Measurements from ENCODE around the gene CLDN19. TPM values are rescaled to one million over a fixed set of nuclear protein-coding genes. Genes with fewer than 3 reads are reported as not detected.

The CLDN19 gene
- not detected for polyA plus RNA-seq (2012; ENCODE audit: insufficient read depth, insufficient read length, low read depth)

DNA sequence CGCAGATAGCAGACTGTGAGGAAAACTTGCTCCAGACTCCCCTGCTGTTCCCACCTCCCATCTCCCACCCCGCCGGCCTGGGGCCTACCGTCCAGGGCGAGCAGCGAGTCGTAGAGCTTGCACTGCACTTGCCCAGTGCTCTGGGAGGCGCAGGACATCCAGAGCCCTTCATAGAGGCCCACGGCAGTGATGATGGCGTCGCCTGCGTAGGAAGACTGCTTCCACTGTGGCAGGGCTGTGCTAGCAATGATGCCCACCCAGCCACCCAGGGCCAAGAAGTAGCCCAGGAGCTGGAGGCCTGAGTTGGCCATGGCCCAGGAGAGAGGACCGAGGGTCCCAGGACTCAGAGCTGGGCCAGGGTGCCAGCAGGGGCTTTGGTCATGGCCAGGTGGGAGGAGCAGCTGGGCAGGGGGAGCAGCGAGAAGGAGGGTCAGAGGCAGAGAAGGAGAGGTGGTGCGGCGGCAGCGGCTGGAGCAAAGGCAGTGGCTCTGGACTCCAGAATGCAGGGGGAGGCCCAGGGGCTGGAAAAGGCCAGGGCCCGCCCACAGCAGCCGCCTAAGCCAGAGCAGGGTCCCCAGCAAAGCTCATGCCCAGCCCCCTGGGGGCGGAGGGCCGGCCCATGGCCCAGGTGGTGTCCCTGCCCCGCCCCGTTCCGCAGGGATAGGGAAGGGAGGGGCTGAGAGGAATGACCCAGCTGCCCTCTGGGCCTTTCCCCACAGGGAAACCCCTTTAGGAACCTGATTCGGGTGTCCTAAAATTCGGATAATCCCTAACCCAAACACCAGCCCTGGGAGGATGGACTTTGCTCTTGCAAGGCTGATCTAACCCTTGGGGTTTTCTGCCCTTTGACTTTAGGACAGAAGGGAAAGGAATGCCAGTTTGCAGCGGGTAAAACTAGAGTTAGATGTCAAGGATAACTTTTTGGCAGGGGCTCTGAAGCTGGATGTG, at the start of gene CLDN19:
Gene CLDN19 (minus strand): TSS at position 484 of the 948 bp plus-strand sequence. CDS start 173 bp downstream, at position 311.
- Histone ChIP-seq H3K9me3 (no peaks in the 10 kb centered on the region), H3K4me3 (ENCODE audit: low read depth, low read length) (no peak within 1 kb of the TSS), H3K27me3 (no peaks in the 10 kb centered on the region), H3K4me1 (no peaks in the 10 kb centered on the region), H3K36me3 (no peaks in the 10 kb centered on the region)
- TF ChIP-seq CTCF (IDR thresholded peaks at IDR 0.05; ENCODE audit: low read depth, low read length) = no peak
- DNase-seq = no peak

DNA sequence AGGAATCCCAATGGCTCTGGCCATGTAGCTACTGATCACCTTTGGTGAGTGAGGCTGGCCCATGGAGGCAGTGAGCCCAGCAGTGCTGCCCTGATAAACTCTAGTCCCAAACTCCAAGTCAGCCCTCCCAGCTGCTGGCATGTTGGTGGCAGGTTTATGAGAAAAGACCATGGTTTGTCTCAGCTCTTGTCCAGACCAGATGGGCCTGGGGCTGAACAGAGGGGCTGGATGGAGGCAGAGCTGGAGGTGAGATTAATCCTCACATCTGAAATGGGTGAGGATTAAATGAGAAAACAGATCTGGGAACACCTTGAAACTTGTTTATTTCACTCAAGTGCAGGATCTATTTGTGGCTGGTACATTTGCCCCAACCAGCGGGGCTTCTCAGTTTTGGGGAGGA, 48.0 kb upstream of the CLDN19 start:
- Histone ChIP-seq H3K4me1 (no peaks in the 10 kb centered on the region), H3K4me3 (ENCODE audit: low read depth, low read length) (no peak overlapping the region), H3K27me3 (no peaks in the 10 kb centered on the region), H3K36me3 (no peaks in the 10 kb centered on the region), H3K9me3 (no peaks in the 10 kb centered on the region)
- DNase-seq = no peak
- TF ChIP-seq CTCF (IDR thresholded peaks at IDR 0.05; ENCODE audit: low read depth, low read length) = no peak

GRCh38 chr1:42786097-42786496, 46.1 kb upstream of the CLDN19 start:
- no peak overlapping the region for H3K4me3 ChIP-seq (ENCODE audit: low read depth, low read length)
- no peak for TF ChIP-seq CTCF (IDR thresholded peaks at IDR 0.05; ENCODE audit: low read depth, low read length)
- no peaks in the 10 kb centered on the region for H3K4me1 ChIP-seq
- H3K36me3 ChIP-seq = no peaks in the 10 kb centered on the region
- no peaks in the 10 kb centered on the region for H3K27me3 ChIP-seq
- no peaks in the 10 kb centered on the region for H3K9me3 ChIP-seq
- DNase-seq = no peak

- Histone ChIP-seq H3K27me3 (no peaks in the 10 kb centered on the region), H3K4me3 (ENCODE audit: low read depth, low read length) (peak within 1 kb of the TSS; percentile 23; the same call in 1 of the 2 replicates), H3K4me1 (no peaks in the 10 kb centered on the region), H3K36me3 (no peaks in the 10 kb centered on the region), H3K9me3 (no peaks in the 10 kb centered on the region)
- DNase-seq = peak; percentile 6
- TF ChIP-seq CTCF (IDR thresholded peaks at IDR 0.05; ENCODE audit: low read depth, low read length) = no peak
Observed at GRCh38 chr1:42784946-42785693, 45.1 kb upstream of the CLDN19 start, which contains the start of gene TMEM269. Gene TMEM269, plus strand, starts transcription at chr1:42784991. Its CDS starts 4,903 bp downstream, at chr1:42789894.

DNA sequence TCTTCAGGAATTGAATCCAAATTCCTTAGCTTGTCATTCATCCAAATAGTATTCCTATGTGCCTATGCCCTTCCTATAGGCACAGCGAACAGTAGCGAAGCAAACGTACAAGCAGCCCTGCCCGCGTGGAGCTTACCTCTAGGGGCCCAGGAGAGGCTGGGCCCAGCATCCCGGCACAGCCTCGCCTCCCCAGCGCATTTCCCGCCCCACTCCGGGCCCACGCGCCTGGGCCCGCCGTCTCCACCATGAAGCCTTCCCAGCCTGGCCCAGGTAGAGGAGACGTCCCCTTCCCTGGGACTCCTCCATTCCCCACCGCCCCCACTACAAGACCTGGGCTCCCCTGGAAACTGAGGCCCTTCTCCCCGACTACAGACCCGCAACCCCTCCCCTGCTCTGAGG, 44.5 kb upstream of the CLDN19 start:
- no peaks in the 10 kb centered on the region for H3K36me3 ChIP-seq
- no peak for DNase-seq
- no peaks in the 10 kb centered on the region for H3K4me1 ChIP-seq
- no peaks in the 10 kb centered on the region for H3K27me3 ChIP-seq
- H3K4me3 ChIP-seq (ENCODE audit: low read depth, low read length) = no peak overlapping the region
- H3K9me3 ChIP-seq = no peaks in the 10 kb centered on the region
- TF ChIP-seq CTCF (IDR thresholded peaks at IDR 0.05; ENCODE audit: low read depth, low read length) = no peak

Data from BE2C (cell line).